ENCODE results near the gene KRTAP9-1. TPM values are rescaled to one million over a fixed set of nuclear protein-coding genes. Genes with fewer than 3 reads are reported as not detected.

KRTAP9-1 gene
- total and polyA plus RNA-seq, 2 donors (not counting 3 experiments of a cell fraction or from before 2014, with no cell fraction given), result not detected

- intact Hi-C loops (cut with micrococcal nuclease) (no loop called here), dilution Hi-C loops (cut with MboI; ENCODE audit: extremely low pct_ligation_motif_present, low sequenced_read_pairs) (no loop called here)
- Histone ChIP-seq H3K27me3 (ENCODE audit: control insufficient read depth in 2 of 2, insufficient read depth in 2 of 2, low read length in 2 of 2) (no peaks in the 10 kb centered on the region), H2AFZ (ENCODE audit: low read depth, low read length) (no peak overlapping the region), H3K4me1 (ENCODE audit: control insufficient read depth, extremely low read depth, insufficient read depth, low read length) (no peaks in the 10 kb centered on the region), H3K4me3 (replicated peaks in 1 of 3; ENCODE audit: insufficient read depth in 1 of 3, low read depth in 1 of 3, low read length in 3 of 3) (no peak overlapping the region), H3K4me2 (ENCODE audit: insufficient read depth, low read length) (no peak overlapping the region), H4K20me1 (replicated peaks; ENCODE audit: control insufficient read depth, extremely low read depth, insufficient read depth, low read length) (no peaks in the 10 kb centered on the region), H3K9ac (replicated peaks; ENCODE audit: extremely low read depth, insufficient read depth, low read length) (no peak overlapping the region), H3K36me3 (ENCODE audit: control insufficient read depth in 2 of 2, extremely low read depth in 1 of 2, insufficient read depth in 2 of 2, low read length in 2 of 2) (no peaks in the 10 kb centered on the region), H3K27ac (ENCODE audit: insufficient read depth, low read depth, low read length) (no peak overlapping the region), H3K79me2 (ENCODE audit: control insufficient read depth, insufficient read depth, low read length) (no peaks in the 10 kb centered on the region), H3K9me3 (replicated peaks; ENCODE audit: control insufficient read depth, insufficient read depth, low read length) (no peaks in the 10 kb centered on the region), H3K9me1 (replicated peaks; ENCODE audit: control insufficient read depth, extremely low read depth, insufficient read depth, low read length) (no peaks in the 10 kb centered on the region)
- no TSS peak for BruUV-seq (replicated peaks)
- FAIRE-seq (no peak), DNase-seq (ENCODE audit: low read depth, low spot score) (no peak)
- POLR2A ChIA-PET, result no interaction called here
- CTCF ChIA-PET, result no interaction called here
- TF ChIP-seq, protein P1, sequence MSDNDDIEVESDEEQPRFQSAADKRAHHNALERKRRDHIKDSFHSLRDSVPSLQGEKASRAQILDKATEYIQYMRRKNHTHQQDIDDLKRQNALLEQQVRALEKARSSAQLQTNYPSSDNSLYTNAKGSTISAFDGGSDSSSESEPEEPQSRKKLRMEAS (IDR thresholded peaks at IDR 0.05; ENCODE audit: insufficient read depth, insufficient read length), result no peak
- TF ChIP-seq JUN (IDR thresholded peaks at IDR 0.05; ENCODE audit: borderline replicate concordance, insufficient read depth, insufficient read length, low read depth), result no peak
- TF ChIP-seq EZH2 (IDR thresholded peaks at IDR 0.05; ENCODE audit: borderline replicate concordance, low read depth, low read length, severe bottlenecking), result no peak
- TF ChIP-seq FOS (IDR thresholded peaks at IDR 0.05; ENCODE audit: borderline replicate concordance, insufficient read depth, low read length), result no peak
Observed at GRCh38 chr17:41190328-41190727, 641 bp downstream of the KRTAP9-1 start.

DNA sequence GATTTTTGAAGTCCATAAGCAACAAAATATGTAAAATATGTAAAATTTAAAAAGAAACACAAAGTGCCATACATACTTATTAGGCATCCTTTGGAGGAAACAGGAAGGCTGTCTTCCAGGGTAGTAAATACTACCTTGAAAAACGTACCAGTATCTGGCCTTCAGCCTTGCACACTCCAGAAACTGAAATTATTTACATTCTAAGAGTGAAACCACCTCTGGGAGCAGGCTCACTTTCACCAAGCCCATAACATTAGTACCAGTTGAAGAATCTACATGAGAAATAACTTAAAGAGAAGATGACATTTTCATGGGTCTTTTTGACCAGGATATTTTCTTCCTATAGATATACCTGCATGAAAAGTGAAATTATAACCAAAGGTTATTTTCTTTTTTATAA, 6.4 kb downstream of the KRTAP9-1 start:
- POLR2A ChIA-PET, result no interaction called here

More for the DNA sequence above, 6.4 kb downstream of the KRTAP9-1 start:
- Histone ChIP-seq H3K9me3 (replicated peaks; ENCODE audit: control insufficient read depth, insufficient read depth, low read length) (no peaks in the 10 kb centered on the region), H3K36me3 (ENCODE audit: control insufficient read depth in 2 of 2, extremely low read depth in 1 of 2, insufficient read depth in 2 of 2, low read length in 2 of 2) (no peaks in the 10 kb centered on the region), H3K4me3 (replicated peaks in 1 of 3; ENCODE audit: insufficient read depth in 1 of 3, low read depth in 1 of 3, low read length in 3 of 3) (no peak overlapping the region), H3K27ac (ENCODE audit: insufficient read depth, low read depth, low read length) (no peak overlapping the region), H4K20me1 (replicated peaks; ENCODE audit: control insufficient read depth, extremely low read depth, insufficient read depth, low read length) (no peaks in the 10 kb centered on the region), H3K79me2 (ENCODE audit: control insufficient read depth, insufficient read depth, low read length) (no peaks in the 10 kb centered on the region), H3K9ac (replicated peaks; ENCODE audit: extremely low read depth, insufficient read depth, low read length) (no peak overlapping the region), H3K4me2 (ENCODE audit: insufficient read depth, low read length) (no peak overlapping the region), H3K4me1 (ENCODE audit: control insufficient read depth, extremely low read depth, insufficient read depth, low read length) (no peaks in the 10 kb centered on the region), H3K27me3 (ENCODE audit: control insufficient read depth in 2 of 2, insufficient read depth in 2 of 2, low read length in 2 of 2) (no peaks in the 10 kb centered on the region), H3K9me1 (replicated peaks; ENCODE audit: control insufficient read depth, extremely low read depth, insufficient read depth, low read length) (no peaks in the 10 kb centered on the region), H2AFZ (ENCODE audit: low read depth, low read length) (no peak overlapping the region)
- BruUV-seq (replicated peaks), result no TSS peak
- dilution Hi-C loops (cut with MboI; ENCODE audit: extremely low pct_ligation_motif_present, low sequenced_read_pairs), result no loop called here
- intact Hi-C loops (cut with micrococcal nuclease), result no loop called here
- no peak for DNase-seq (ENCODE audit: low read depth, low spot score)
- FAIRE-seq, result no peak
- CTCF ChIA-PET, result no interaction called here
- TF ChIP-seq POLR2AphosphoS5 (IDR thresholded peaks at IDR 0.05; ENCODE audit: insufficient read depth, low read depth, low read length) (no peak), FOS (IDR thresholded peaks at IDR 0.05; ENCODE audit: borderline replicate concordance, insufficient read depth, low read length) (no peak), POLR2A (IDR thresholded peaks at IDR 0.05; ENCODE audit: low read depth, low read length) (no peak), MYC (IDR thresholded peaks at IDR 0.05; ENCODE audit: low read depth, low read length) (no peak), GATA2 (IDR thresholded peaks at IDR 0.05; ENCODE audit: insufficient read depth, insufficient read length, low read depth, low read length) (no peak), EZH2 (IDR thresholded peaks at IDR 0.05; ENCODE audit: borderline replicate concordance, low read depth, low read length, severe bottlenecking) (no peak), JUN (IDR thresholded peaks at IDR 0.05; ENCODE audit: borderline replicate concordance, insufficient read depth, insufficient read length, low read depth) (no peak), CTCF (IDR thresholded peaks at IDR 0.05; ENCODE audit: extremely low read depth in 1 of 2, insufficient read depth in 1 of 2, low read depth in 1 of 2, low read length in 2 of 2) (no peak)
- TF ChIP-seq, protein P1 (IDR thresholded peaks at IDR 0.05; ENCODE audit: insufficient read depth, insufficient read length), result no peak

All from endothelial cell of umbilical vein (primary cell).